K562 (cell line): Measurements from ENCODE around the gene SMG6. TPM values are rescaled to one million over a fixed set of nuclear protein-coding genes. Genes with fewer than 3 reads are reported as not detected.

ENCODE experiments used
- ATF1 ChIP-seq, 2 experiments: fragments of 450-650 bp in 1 of 2; IDR thresholded peaks; 2 replicates each; pipeline ENCODE4 v1.6.1; 2016; ENCODE audit warnings: missing compliant biosample characterization in 1 of 2, missing genetic modification characterization in 1 of 2
- BHLHE40 ChIP-seq: IDR thresholded peaks from 2 replicates; pipeline ENCODE4 v1.6.1; 2011; ENCODE audit warnings: low read length, improper control_type of control experiment
- CBFA2T3 ChIP-seq: fragments of 450-650 bp; IDR thresholded peaks from 2 replicates; pipeline ENCODE4 v1.6.1; 2017
- CC2D1A ChIP-seq: fragments of 450-650 bp; IDR thresholded peaks from 2 replicates; pipeline ENCODE4 v1.6.1; 2017; ENCODE audit warnings: mild to moderate bottlenecking
- FOXJ2 ChIP-seq: fragments of 200-800 bp; sonication (Bioruptor generic); IDR thresholded peaks from 2 replicates; pipeline ENCODE4 v1.6.1; 2016; ENCODE audit warnings: missing genetic modification characterization, missing compliant biosample characterization
- HMGN3 ChIP-seq: IDR thresholded peaks from 2 replicates; pipeline ENCODE4 v1.6.1; 2011; ENCODE audit warnings: borderline replicate concordance, low read depth, mild to moderate bottlenecking, mixed read lengths, low read length; ENCODE audit not compliant: insufficient read length; ENCODE audit errors: extremely low read depth
- KDM4B ChIP-seq, 2 experiments: fragments of 450-650 bp in 1 of 2; sonication (generic) in 1 of 2; IDR thresholded peaks; 2 replicates each; pipeline ENCODE4 v1.6.1; 2016 to 2017; ENCODE audit warnings: borderline replicate concordance in 2 of 2, antibody characterized with exemption in 1 of 2, low read depth in 1 of 2, mild to moderate bottlenecking in 1 of 2
- MECOM ChIP-seq: fragments of 250-450 bp; sonication (Bioruptor Pico); IDR thresholded peaks from 2 replicates; pipeline ENCODE4 v1.8.0; 2022; ENCODE audit warnings: inconsistent platforms
- NFE2 ChIP-seq: IDR thresholded peaks from 2 replicates; pipeline ENCODE4 v1.6.1; 2014; ENCODE audit warnings: antibody characterized with exemption, low read depth
- PHB ChIP-seq: fragments of 250-450 bp; sonication (Bioruptor Pico); IDR thresholded peaks from 2 replicates; pipeline ENCODE4 v1.5.0; 2021
- POLR2A ChIP-seq: fragments of 450-650 bp; conservative IDR thresholded peaks from 2 replicates; pipeline ENCODE4 v1.6.1; 2016
- RB1 ChIP-seq: fragments of 450-650 bp; IDR thresholded peaks from 2 replicates; pipeline ENCODE4 v1.6.1; 2017; ENCODE audit warnings: low read depth, mild to moderate bottlenecking
- THRAP3 ChIP-seq: fragments of 450-650 bp; IDR thresholded peaks from 2 replicates; pipeline ENCODE4 v1.6.1; 2016; ENCODE audit warnings: mild to moderate bottlenecking, inconsistent platforms, borderline replicate concordance
- ZBED1 ChIP-seq: IDR thresholded peaks from 2 replicates; pipeline ENCODE4 v1.6.1; 2014
- ZNF239 ChIP-seq: fragments of 250-450 bp; sonication (Bioruptor Pico); IDR thresholded peaks from 2 replicates; pipeline ENCODE4 v1.4.0; 2020; ENCODE audit warnings: mild to moderate bottlenecking
- ZNF282 ChIP-seq: sonication (generic); formaldehyde crosslinking; IDR thresholded peaks from 2 replicates; pipeline ENCODE4 v1.8.1; 2023; ENCODE audit warnings: missing genetic modification reagents
- ZZZ3 ChIP-seq: fragments of 450-650 bp; IDR thresholded peaks from 2 replicates; pipeline ENCODE4 v1.6.1; 2016; ENCODE audit warnings: antibody characterized with exemption, mild to moderate bottlenecking, moderate library complexity
- polyA plus RNA-seq, 8 experiments: library from polyadenylated mRNA; depleted of rRNA in 4 of 8; stranded (reverse) in 5 of 8; unstranded in 3 of 8; fragments of >200 nt; fragmentation: Nextera tagmentation in 2 of 8; fragmentation: Illumina TruSeq in 1 of 8; extraction: Ambion mirVana in 2 of 8; extraction: Trizol in 1 of 8; gene quantifications; 2 replicates each; pipeline versions ENCODE4 v1.2.1 to v1.2.3, GENCODE V29; 2011 to 2014; ENCODE audit warnings: inconsistent platforms in 1 of 8, missing spikeins in 1 of 8
- total RNA-seq, 7 experiments: library from RNA; depleted of rRNA in 6 of 7; stranded (reverse); fragments of >200 nt in 6 of 7; fragmentation: Illumina TruSeq in 2 of 7; extraction: Trizol in 2 of 7; gene quantifications; 2 replicates each; pipeline versions ENCODE4 v1.2.1 to v1.2.3, GENCODE V29; 2011 to 2021; ENCODE audit warnings: low replicate concordance in 1 of 7
- TF ChIP-seq, protein P1 (sequence below): sonication (generic); formaldehyde crosslinking; IDR thresholded peaks from 2 replicates; pipeline ENCODE4 v1.8.0; 2022; ENCODE audit warnings: mild to moderate bottlenecking, missing genetic modification reagents
- TF ChIP-seq, protein P2 (sequence below): fragments of 450-650 bp; formaldehyde crosslinking; IDR thresholded peaks from 2 replicates; pipeline ENCODE4 v1.4.0; 2020; ENCODE audit warnings: mild to moderate bottlenecking, moderate library complexity
- TF ChIP-seq, protein P3 (sequence below): sonication (generic); formaldehyde crosslinking; IDR thresholded peaks from 2 replicates; pipeline ENCODE4 v1.5.0; 2020; ENCODE audit warnings: missing genetic modification reagents
- TF ChIP-seq, protein P4 (sequence below): fragments of 450-650 bp; IDR thresholded peaks from 2 replicates; pipeline ENCODE4 v1.6.1; 2016
- TF ChIP-seq, protein P5 (sequence below): fragments of 250-450 bp; sonication (Bioruptor Pico); IDR thresholded peaks from 2 replicates; pipeline ENCODE4 v1.4.0; 2020

The SMG6 gene
- total and polyA plus RNA-seq, 9 of the 15 experiments (the other 6 are each of a cell fraction or from before 2014, with no cell fraction given), result 0.44 to 13.9 (median 6.0) TPM

DNA sequence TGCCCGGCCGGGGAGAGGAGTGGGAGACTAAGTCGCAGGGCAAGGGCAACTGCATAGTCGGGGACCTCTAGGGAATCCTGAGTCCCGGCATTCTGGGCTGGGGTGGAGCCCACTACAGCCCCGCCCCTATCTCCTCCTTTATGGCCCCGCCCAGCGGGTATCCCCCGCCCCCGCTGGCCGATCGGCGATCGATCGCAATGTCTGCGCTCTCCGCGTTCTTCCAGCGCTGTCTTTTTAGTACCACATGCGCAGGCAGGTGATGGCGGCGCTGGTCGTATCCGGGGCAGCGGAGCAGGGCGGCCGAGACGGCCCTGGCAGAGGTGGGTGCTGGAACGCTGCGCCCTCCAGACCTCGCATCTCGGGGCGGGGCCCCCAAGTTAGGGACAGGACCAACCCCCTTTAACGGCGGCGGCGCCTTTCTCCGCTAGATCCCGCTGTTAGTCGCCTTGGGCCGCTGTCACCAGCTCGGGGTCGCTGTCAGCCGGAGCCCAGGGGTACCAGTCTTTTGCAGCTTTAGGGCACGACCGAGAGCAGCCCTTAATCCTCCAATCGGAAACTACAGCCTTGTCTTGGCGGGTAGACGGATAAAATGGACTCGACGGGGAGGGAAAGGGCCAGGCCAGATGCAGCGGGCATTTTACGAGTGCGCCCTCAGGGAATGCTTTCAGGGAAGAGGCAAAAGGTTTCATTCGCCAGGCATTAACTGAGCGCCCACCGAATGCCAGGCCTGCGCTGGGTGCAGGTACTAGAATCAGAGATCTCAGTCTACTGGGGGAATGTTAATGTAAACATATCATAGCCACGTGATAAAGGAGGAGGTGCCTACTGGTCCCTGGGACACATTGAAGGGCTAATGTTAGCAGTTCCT, 273.4 kb downstream of the SMG6 start, which contains the start of gene DPH1 (continued):
- TF ChIP-seq, protein P1, sequence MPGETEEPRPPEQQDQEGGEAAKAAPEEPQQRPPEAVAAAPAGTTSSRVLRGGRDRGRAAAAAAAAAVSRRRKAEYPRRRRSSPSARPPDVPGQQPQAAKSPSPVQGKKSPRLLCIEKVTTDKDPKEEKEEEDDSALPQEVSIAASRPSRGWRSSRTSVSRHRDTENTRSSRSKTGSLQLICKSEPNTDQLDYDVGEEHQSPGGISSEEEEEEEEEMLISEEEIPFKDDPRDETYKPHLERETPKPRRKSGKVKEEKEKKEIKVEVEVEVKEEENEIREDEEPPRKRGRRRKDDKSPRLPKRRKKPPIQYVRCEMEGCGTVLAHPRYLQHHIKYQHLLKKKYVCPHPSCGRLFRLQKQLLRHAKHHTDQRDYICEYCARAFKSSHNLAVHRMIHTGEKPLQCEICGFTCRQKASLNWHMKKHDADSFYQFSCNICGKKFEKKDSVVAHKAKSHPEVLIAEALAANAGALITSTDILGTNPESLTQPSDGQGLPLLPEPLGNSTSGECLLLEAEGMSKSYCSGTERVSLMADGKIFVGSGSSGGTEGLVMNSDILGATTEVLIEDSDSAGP, result no peak
- TF ChIP-seq HMGN3, result peak; percentile 48
- TF ChIP-seq, protein P2, sequence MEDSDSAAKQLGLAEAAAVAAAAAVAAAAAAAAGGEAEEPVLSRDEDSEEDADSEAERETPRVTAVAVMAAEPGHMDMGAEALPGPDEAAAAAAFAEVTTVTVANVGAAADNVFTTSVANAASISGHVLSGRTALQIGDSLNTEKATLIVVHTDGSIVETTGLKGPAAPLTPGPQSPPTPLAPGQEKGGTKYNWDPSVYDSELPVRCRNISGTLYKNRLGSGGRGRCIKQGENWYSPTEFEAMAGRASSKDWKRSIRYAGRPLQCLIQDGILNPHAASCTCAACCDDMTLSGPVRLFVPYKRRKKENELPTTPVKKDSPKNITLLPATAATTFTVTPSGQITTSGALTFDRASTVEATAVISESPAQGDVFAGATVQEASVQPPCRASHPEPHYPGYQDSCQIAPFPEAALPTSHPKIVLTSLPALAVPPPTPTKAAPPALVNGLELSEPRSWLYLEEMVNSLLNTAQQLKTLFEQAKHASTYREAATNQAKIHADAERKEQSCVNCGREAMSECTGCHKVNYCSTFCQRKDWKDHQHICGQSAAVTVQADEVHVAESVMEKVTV (CRISPR knock-in tag), result no peak
- no peak for TF ChIP-seq ZZZ3
- TF ChIP-seq RB1, result peak; percentile 48; the same call in 1 of the 2 replicates
- no peak for TF ChIP-seq ZNF239
- no peak for TF ChIP-seq THRAP3
- TF ChIP-seq BHLHE40, result no peak
- TF ChIP-seq POLR2A, result peak; percentile 75
- TF ChIP-seq, protein P3, sequence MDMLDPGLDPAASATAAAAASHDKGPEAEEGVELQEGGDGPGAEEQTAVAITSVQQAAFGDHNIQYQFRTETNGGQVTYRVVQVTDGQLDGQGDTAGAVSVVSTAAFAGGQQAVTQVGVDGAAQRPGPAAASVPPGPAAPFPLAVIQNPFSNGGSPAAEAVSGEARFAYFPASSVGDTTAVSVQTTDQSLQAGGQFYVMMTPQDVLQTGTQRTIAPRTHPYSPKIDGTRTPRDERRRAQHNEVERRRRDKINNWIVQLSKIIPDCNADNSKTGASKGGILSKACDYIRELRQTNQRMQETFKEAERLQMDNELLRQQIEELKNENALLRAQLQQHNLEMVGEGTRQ (CRISPR knock-in tag), result peak; percentile 71
- no peak for TF ChIP-seq NFE2
- TF ChIP-seq, protein P4, sequence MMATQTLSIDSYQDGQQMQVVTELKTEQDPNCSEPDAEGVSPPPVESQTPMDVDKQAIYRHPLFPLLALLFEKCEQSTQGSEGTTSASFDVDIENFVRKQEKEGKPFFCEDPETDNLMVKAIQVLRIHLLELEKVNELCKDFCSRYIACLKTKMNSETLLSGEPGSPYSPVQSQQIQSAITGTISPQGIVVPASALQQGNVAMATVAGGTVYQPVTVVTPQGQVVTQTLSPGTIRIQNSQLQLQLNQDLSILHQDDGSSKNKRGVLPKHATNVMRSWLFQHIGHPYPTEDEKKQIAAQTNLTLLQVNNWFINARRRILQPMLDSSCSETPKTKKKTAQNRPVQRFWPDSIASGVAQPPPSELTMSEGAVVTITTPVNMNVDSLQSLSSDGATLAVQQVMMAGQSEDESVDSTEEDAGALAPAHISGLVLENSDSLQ, result no peak
- TF ChIP-seq, protein P5, sequence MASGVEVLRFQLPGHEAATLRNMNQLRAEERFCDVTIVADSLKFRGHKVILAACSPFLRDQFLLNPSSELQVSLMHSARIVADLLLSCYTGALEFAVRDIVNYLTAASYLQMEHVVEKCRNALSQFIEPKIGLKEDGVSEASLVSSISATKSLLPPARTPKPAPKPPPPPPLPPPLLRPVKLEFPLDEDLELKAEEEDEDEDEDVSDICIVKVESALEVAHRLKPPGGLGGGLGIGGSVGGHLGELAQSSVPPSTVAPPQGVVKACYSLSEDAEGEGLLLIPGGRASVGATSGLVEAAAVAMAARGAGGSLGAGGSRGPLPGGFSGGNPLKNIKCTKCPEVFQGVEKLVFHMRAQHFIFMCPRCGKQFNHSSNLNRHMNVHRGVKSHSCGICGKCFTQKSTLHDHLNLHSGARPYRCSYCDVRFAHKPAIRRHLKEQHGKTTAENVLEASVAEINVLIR (CRISPR knock-in tag), result no peak
- TF ChIP-seq ZBED1, result no peak
- TF ChIP-seq PHB (CRISPR knock-in tag), result no peak
- no peak for TF ChIP-seq KDM4B (IDR thresholded peaks at IDR 0.05; ENCODE audit: borderline replicate concordance in 2 of 2, low read depth in 1 of 2)
- TF ChIP-seq ATF1 (CRISPR knock-in tag; IDR thresholded peaks at IDR 0.05), result 0 out of 2 replicates have a peak, but pooled peaks have one; percentile 12
- peak; percentile 30; the same call in 1 of the 2 replicates for TF ChIP-seq ATF1 (tag; IDR thresholded peaks at IDR 0.05)
- TF ChIP-seq ZNF282, result no peak
- no peak for TF ChIP-seq FOXJ2 (tag)
- TF ChIP-seq CBFA2T3, result no peak
- no peak for TF ChIP-seq MECOM (CRISPR knock-in tag)
- no peak for TF ChIP-seq CC2D1A
